NCI-H748 treated with DMSO at 0.1 percent for 48 hours (cell line): Measurements from ENCODE around the gene MROH8.

Source experiments
- DNase-seq: peaks from one replicate; lab custom pipeline; 2025; lab: John Stamatoyannopoulos, UW

Gene MROH8

GRCh38 chr20:37198932-37199660 is 19.7 kb upstream of the MROH8 start:
- no peak for DNase-seq

- no peak for DNase-seq
Observed at GRCh38 chr20:37194621-37195417, 15.5 kb upstream of the MROH8 start.

- no peak for DNase-seq
Observed at GRCh38 chr20:37193821-37194220, 14.5 kb upstream of the MROH8 start.

DNA sequence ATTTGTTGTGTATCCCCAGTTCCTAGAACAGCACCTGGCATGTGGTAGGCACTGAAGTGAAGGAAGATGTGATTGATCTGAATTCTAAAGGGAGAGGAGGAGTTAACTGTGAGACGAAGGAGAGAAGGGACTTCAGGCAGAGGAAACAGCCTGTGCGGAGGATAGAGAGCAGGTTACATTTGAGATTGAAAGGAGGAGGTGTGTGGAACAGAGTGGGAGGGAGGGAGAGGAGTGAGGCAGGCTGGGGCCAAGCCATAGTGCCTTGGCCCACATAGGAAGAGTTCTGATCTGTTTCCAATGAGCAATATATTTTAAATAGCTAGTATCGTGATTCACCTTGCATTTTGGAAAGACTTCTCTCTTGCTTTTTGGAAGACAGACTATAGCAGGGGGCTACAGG is 13.9 kb upstream of the MROH8 start:
- DNase-seq: no peak

DNA sequence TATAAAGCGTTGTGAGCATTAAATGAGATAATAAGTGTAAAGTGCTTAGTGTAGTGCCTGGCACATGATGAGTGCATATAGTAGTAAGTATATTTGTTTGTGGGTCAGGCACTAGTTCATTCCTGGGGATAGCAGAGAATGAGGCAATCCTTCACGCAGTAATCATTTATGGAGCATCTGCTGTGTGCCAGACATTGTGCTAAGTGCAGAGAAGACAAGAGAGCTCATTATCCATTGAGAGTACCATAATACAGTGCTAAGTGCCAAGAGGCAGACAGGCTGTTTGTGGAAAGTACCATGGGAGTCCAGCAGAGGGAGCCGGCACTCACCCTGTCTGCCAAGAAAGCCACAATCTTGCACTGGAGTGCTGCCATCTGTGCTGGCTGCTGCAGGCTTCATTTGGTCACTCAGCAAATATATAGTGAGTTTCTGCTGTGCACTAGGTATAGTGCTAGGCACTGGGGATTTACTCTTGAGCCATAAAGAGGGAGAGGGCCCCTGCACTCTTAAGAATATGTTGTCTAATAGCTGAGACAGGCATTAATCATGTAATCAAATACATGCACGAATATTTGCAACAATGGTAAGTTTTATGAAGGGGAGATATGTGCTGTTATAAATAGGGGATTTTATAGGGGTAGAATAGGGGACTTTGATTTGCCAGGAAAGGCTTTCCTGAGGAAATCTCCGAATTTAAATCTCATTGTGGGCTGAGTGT is 12.9 kb upstream of the MROH8 start:
- peak; percentile 58 for DNase-seq

- DNase-seq: peak; percentile 10
Observed at GRCh38 chr20:37190354-37191112, 11.2 kb upstream of the MROH8 start.

DNA sequence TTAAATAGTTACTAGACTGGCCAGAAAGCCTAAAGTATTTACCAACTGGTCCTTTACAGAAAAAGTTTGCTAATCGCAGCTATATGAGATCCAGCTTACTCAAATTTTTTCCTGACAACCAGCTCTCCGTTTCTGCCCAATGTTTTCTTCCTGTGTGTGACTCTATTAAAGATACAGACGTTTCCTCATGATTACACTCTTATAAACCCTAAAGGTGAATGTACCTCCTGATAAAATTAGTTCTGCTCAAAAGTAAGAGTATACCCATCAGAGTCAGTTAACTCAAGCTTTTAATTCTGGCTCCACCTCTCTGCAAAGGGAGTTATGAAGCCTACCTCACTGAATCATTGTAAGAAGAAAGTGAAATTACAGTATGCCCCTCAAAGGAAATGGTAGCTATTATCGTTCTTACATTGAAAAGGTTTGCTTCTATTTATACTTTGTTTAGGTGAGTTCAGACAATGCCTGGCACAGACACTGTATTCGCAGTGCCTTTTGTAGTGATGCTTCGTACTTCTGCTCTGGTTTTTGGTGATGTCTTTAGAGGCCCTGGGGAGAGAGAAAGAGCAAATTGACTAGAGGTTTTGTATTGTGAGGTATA is 10.2 kb upstream of the MROH8 start:
- no peak for DNase-seq

DNA sequence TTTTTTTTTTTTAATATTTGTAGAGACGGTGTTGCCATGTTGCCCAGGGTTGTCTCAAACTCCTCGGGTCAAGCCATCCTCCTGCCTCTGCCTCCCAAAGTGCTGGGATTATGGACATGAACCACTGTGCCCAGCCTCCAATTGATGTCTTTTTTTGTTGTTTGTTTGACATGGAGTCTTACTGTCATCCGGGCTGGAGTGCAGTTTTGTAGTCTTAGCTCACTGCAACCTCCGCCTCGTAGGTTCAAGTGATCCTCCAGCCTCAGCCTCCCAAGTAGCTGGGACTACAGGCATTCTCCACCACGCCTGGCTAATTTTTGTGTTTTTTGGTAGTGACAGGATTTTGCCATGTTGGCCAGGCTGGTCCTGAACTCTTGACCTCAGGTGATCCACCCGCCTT is 9.4 kb upstream of the MROH8 start:
- DNase-seq: no peak

- no peak for DNase-seq
Observed at GRCh38 chr20:37185686-37186085, 6.3 kb upstream of the MROH8 start.

DNA sequence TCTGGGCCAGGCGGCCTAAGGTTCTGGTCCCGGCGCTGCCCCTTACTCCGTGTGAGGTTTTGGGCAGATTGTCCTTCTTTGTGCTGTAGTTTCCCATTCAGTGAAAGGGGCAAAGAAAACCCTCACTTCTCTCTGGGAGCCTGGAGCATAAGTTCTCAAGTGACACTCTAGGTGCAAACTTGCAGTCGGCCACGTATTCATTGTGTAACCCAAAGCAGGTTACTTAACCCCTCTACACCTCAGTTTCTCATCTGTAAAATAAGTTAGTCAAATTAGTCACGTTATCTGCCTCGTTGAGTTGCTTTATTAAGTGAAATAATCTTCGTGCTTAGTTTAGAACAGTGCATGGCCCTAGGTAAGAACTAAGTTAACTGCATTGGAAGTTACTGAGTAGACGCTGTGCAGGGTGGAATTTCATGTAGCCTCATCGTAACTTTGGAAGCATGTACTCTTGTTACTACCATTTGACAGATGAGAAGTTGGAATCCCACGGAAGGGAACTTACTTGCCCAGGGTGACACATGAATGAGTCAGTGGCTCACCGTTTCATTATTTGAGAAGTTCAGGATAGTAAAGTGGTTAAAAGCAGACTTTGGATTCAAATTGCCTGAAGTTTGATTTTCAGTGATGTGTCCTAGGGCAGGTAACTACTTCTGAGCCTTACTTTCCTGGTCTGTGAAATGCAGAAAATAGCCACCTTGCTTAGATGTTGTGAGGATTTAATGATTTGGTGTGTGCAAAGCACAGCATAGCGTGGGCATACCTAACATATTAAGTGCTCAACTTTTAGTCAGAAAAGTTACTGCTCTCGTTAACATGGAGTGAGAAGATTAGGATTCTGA is 556 bp upstream of the MROH8 start:
- DNase-seq: no peak

GRCh38 chr20:37172836-37173235 is 6.5 kb downstream of the MROH8 start:
- no peak for DNase-seq

DNA sequence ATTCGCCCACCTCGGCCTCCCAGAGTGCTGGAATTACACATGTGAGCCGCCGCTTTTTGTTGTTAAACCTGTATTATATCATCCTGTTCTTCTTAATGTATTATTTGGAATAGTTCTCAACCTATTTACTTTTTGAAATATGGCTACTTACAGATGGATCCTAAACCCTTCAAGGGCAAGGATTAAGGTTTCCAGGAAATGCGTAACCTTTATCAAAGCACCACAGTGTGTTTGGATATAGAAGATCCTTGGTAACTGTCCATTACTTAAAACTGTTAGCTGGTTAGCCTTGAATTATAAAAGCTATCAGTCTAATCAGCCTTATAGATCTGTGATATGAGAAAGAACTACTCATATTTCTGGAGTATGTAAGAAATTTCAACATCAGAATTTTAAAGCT is 12.5 kb downstream of the MROH8 start:
- no peak for DNase-seq

DNA sequence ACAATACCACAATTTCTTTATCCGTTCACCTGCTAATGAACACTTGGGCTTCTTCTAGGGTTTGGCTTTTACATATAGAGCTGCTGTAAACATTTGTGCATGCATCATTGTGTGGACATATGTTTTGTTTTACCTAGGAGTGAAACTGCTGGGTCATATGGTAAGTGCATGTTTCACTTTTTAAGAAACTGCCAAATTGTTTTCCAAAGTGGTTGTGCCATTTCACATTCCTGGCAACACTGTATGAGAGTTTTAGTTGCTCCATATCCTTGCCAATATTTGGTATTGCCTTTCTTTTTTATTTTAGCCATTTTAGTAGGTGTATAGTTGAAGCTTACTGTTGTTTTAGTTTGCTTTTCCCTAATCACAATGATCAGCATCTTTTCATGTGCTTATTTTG is 14.3 kb downstream of the MROH8 start:
- no peak for DNase-seq

- DNase-seq: no peak
Observed at GRCh38 chr20:37163832-37164554, 15.4 kb downstream of the MROH8 start.

DNA sequence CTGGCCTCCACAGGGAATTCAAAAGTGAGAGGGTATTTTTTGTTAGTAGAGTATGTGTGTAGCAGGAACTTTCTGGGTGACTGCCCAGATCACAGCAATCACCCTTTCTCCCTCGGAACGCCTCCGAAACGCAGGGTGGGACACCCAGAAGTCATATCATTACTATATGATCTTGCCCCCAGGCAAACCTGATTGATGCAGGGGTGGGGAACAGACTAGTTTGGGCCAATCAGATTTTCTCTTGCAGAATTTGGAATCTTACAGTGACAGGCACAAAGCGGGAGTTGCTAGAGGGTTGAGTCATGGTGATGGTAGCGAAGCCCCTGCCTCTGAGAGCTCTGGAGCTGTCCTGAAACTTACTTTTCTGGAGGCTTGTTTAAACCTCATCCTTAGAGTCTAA is 16.7 kb downstream of the MROH8 start:
- DNase-seq: no peak

GRCh38 chr20:37161830-37162549 is 17.4 kb downstream of the MROH8 start:
- no peak for DNase-seq

- DNase-seq: no peak
Observed at GRCh38 chr20:37160683-37161082, 18.7 kb downstream of the MROH8 start.

GRCh38 chr20:37158248-37158647 is 21.1 kb downstream of the MROH8 start:
- no peak for DNase-seq

- no peak for DNase-seq
Observed at GRCh38 chr20:37155987-37156386, 23.4 kb downstream of the MROH8 start.
